Measurements from ENCODE around the gene COLGALT1.

Gene COLGALT1

GRCh38 chr19:17590866-17591265 is 35.4 kb downstream of the COLGALT1 start:
- TF ChIP-seq GATA2 (IDR thresholded peaks at IDR 0.05; ENCODE audit: low read depth, low read length) (no peak), GATA3 (IDR thresholded peaks at IDR 0.05; ENCODE audit: low read depth, low read length) (no peak)

- TF ChIP-seq GATA3 (IDR thresholded peaks at IDR 0.05; ENCODE audit: low read depth, low read length) (no peak), GATA2 (IDR thresholded peaks at IDR 0.05; ENCODE audit: low read depth, low read length) (no peak)
These were observed 43.5 kb downstream of the COLGALT1 start for GRCh38 chr19:17598953-17599352.

DNA sequence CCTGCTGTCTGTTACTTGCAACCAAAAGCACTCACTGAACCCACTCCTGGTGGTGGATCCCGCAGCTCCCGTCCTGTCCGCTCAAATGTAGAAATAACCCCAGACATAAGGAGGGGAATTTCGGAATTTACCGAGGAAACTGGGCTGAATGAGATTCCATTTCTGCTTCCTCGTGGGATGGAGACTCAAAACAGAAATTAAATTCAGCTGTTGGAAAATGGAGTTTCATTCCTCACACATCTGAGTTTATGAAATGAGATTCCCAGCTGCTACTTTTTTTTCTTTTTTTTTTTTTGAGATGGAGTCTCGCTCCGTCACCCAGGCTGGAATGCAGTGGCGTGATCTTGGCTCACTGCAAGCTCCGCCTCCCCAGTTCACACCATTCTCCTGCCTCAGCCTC is 44.3 kb downstream of the COLGALT1 start:
- TF ChIP-seq GATA2 (IDR thresholded peaks at IDR 0.05; ENCODE audit: low read depth, low read length) (no peak), GATA3 (IDR thresholded peaks at IDR 0.05; ENCODE audit: low read depth, low read length) (no peak)

DNA sequence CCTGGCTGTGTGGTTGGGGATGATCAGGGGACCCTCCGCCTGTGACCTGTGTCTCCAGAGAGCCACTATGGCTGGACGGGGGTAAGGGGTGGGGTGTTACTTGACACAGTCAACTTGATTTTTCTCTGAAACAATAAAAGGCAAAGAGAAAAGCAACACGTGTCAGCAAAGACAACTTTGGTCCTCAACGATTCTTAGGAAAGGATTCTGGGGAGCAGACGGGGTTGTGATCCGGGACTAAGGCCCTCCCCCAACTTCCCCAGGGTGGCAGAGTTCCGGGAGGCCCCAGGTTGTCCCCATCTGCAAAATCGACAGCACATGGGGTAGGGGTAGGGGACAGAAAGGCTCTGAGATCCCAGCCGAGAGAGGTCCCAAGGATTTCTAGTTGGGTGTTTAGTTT is 46.2 kb downstream of the COLGALT1 start:
- no peak for TF ChIP-seq GATA3 (IDR thresholded peaks at IDR 0.05; ENCODE audit: low read depth, low read length)
- TF ChIP-seq GATA2 (IDR thresholded peaks at IDR 0.05; ENCODE audit: low read depth, low read length), result no peak

- TF ChIP-seq GATA2 (IDR thresholded peaks at IDR 0.05; ENCODE audit: low read depth, low read length) (no peak), GATA3 (IDR thresholded peaks at IDR 0.05; ENCODE audit: low read depth, low read length) (no peak)
These were observed 46.8 kb downstream of the COLGALT1 start for GRCh38 chr19:17602217-17602616.

DNA sequence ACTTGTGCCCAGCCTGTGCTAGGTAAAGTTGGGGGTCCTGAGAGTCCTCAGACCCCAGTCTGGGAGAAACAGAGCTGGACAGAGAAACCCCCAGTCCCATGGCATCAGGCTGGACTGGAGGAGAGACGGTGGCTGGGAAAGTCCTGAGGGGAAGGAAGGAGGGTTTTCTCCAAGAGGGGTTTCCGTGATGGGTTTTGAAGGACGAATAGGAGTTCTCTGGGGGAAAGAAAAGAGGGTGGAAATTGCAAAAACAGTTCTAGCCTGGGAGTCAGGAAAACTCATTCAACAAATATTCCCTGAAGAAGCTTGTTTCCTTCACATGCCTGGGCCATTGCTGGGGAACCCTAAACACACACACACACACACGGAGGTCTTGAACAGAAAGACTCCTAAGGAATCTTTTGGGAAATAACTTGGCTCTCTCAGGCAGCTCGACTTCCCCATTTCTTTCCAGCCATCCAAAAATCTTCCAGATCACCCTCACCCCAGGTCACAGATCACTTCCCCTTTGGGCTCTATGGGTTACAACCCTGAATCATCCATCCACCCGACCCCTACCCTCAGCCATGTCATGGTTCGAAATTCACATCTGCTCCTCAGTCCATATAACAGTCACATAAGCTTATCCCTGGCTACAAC is 47.5 kb downstream of the COLGALT1 start:
- no peak for TF ChIP-seq GATA2 (IDR thresholded peaks at IDR 0.05; ENCODE audit: low read depth, low read length)
- no peak for TF ChIP-seq GATA3 (IDR thresholded peaks at IDR 0.05; ENCODE audit: low read depth, low read length)

DNA sequence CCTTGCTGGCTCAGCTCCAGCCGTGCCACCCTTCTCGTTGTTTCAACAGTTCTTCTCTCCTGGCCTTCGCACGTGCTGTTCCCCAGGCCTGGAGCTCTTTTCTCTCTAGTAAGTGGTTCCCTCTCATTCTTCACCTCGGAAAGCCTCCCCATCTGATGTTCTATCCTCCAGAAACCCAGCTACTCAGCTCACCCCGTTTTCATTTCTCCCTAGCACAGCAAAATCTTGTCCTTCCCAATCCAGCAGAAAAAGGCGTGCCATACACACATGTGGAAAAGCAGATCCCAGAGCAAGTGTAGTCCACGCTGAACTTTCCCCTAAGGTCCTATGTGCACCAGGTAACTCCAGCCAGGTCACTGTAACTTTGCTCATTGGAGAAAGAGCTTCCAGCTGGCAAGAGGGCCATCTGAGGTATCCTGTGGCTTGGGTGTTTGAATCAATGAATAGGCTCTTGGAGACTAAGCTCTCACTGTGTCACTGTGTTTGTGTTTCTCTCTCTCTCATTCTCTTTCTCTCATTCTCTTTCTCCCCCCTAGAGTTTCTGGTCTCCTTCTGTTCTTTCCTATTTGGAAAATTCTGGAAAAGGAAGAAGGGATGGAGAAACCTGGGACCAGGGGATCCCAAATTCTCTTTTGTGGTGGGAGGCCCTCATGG is 49.0 kb downstream of the COLGALT1 start:
- no peak for TF ChIP-seq GATA3 (IDR thresholded peaks at IDR 0.05; ENCODE audit: low read depth, low read length)

GRCh38 chr19:17605117-17605516 is 49.7 kb downstream of the COLGALT1 start:
- TF ChIP-seq GATA3 (IDR thresholded peaks at IDR 0.05; ENCODE audit: low read depth, low read length) (no peak), GATA2 (IDR thresholded peaks at IDR 0.05; ENCODE audit: low read depth, low read length) (no peak)

DNA sequence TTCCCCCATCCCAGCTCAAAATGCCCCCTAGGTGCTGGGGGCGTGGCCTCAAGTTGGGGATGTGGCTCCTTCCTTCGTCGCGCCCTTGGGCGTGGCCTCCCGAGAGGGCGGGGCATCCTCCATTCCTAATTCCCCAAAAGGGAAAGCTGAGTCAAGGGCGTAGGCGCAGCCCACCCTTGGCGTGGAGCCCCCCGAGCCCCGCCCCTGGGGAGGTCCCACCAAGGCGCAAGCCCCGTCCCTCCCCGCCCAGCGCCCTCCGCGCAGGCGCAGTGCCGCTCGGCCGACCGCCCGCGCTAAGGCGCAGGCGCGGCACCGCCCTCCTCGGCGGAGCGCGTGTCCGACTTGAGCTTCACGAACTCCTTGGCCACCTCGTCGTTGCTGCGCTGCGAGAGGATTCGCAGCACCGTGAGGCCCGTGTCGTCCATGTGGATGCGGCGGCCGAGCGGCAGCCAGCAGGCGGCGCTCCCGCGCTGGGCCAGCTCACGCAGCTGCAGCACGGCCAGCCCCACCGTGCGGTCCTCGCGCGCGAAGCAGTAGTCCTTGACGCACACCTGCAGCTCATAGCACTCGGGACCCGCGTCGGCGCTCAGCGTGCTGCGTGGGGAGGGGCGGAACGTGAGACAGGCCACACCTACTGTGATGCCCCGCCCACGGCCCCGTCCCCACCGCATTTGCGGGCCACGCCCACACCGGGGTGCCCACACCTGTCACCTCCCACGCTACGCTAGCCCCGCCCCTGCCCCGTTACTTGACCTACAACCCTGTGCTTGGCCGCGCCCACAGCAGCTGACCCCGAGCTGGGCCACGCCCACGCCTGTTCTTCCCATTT is 50.5 kb downstream of the COLGALT1 start:
- no peak for TF ChIP-seq GATA3 (IDR thresholded peaks at IDR 0.05; ENCODE audit: low read depth, low read length)
- no peak for TF ChIP-seq GATA2 (IDR thresholded peaks at IDR 0.05; ENCODE audit: low read depth, low read length)

DNA sequence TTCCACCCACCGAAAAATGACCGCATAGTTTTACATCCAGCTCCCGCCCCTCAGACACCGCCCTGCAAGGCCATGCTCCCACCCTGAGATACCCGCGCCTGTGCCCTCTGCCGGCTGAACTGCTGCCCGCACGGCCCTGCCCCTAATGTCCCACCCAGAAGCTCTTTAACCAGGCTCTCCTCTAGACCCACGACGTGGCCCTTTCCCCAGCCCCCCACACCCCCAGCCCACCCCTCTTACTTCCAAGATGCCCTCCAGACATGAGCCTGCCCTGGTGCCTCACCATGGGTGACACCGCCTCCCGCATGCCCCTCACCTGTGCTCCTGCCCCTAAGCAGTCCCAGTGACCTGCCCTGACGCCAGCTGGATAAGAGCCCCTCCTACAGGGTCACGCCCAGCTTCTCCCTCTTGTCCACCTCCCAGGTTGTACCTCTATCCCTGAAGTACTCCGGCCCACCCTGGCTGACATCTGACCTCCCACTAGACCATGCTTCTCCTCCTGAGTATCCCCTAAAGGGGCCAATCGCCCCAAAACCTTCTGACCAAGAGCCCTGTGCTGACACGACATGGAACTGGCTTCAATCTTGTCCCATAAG is 51.2 kb downstream of the COLGALT1 start:
- TF ChIP-seq GATA2 (IDR thresholded peaks at IDR 0.05; ENCODE audit: low read depth, low read length), result no peak
- no peak for TF ChIP-seq GATA3 (IDR thresholded peaks at IDR 0.05; ENCODE audit: low read depth, low read length)

DNA sequence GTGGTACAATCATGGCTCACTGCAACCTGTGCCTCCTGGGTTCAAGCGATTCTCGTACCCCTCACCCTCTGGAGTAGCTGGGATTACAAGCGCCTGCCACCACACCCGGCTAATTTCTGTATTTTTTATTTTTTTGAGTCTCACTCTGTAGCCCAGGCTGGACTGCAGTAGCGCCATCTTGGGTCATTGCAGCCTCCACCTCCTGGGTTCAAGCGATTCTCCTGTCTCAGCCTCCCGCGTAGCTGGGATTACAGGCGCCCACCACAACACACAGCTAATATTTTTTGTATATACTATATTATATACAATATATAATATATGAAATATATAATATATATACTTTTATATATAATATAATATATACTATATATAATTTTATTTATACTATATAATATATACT is 52.5 kb downstream of the COLGALT1 start:
- TF ChIP-seq GATA3 (IDR thresholded peaks at IDR 0.05; ENCODE audit: low read depth, low read length) (no peak), GATA2 (IDR thresholded peaks at IDR 0.05; ENCODE audit: low read depth, low read length) (no peak)

- no peak for TF ChIP-seq GATA3 (IDR thresholded peaks at IDR 0.05; ENCODE audit: low read depth, low read length)
- TF ChIP-seq GATA2 (IDR thresholded peaks at IDR 0.05; ENCODE audit: low read depth, low read length), result no peak
These were observed 54.9 kb downstream of the COLGALT1 start for GRCh38 chr19:17610384-17610783.

GRCh38 chr19:17611462-17612244 is 56.2 kb downstream of the COLGALT1 start:
- no peak for TF ChIP-seq GATA2 (IDR thresholded peaks at IDR 0.05; ENCODE audit: low read depth, low read length)
- TF ChIP-seq GATA3 (IDR thresholded peaks at IDR 0.05; ENCODE audit: low read depth, low read length), result no peak

DNA sequence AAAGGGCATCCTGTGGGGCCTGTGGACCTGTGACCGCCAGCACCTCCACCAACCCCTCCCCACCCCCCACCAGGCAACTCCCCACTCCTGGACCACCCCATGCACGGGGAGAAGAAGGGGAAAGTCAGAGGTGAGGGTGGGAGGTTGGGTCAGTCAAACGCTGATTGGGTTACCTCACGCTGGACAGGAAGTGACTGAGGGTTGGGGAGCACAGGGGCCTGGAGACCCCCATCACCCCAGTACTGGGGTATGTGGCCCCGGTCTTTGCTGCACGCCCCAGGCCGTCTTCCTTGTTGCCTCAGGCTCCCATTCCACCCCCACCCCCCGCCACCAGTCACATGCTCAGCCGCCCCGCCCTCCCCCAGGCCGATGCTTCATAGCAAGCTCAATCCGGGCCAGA is 59.0 kb downstream of the COLGALT1 start:
- TF ChIP-seq GATA3 (IDR thresholded peaks at IDR 0.05; ENCODE audit: low read depth, low read length) (no peak), GATA2 (IDR thresholded peaks at IDR 0.05; ENCODE audit: low read depth, low read length) (no peak)
